ENCODE measurements around the gene KIF18B.

KIF18B gene

DNA sequence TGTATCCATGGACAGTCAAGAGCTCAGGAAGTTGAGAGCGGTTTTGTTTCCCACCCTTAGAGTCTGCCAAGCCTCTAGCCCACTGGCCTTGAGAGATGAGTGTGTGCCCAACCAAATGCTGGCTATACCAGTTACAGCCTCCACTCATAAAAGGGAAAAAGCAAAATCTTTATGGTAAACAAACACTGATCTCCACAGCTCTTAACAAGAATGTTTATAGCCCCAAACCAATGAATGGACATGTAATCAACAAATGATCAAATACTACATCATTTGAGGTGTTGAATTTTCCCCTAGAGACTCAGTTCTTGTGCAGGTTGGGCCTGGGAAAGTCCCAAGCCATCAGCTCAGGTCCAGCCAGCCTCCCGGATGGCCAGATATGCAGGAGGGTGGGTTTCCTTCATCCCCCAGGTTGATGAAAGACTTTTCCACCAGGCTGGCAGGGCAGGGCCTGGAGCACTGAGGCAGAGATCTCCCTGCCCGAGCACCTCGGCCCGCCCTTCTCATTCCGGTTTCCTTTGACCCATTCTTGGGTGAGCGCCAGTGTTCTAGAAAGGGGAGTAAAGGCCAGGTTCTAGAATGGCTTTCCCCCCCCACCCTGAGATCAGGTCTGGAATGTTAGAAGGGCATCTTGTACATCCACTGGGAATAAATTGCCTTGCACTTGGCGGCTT is 44.4 kb downstream of the KIF18B start:
- no peak for DNase-seq

GRCh38 chr17:44902135-44902760 is 45.3 kb downstream of the KIF18B start:
- no peak for DNase-seq

DNA sequence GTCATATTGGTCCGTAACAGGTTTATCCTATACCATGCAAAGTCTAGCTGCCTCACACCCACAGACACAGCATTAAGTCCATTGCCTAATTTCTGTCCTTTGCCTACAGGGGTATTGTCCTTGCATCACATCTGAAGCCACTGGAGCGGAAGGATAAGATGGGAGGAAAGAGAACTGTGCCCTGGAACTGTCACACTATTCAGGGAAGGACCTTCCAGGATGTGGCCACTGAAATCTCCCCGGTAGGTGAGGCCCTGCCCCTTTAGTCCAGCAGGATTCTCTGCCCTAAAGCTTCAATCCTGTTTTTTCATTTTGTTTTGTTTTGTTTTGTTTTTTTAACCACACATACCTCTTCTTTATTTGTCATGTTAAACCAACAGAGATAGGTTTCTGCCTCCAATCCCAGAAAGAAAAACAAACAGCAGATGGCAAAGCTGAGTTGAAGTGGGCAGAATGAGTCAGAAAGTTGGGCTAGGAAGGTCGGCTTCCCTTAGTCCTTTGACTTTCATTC is 46.1 kb downstream of the KIF18B start:
- DNase-seq, result no peak

- DNase-seq, result no peak
These were observed 46.7 kb downstream of the KIF18B start for GRCh38 chr17:44900894-44901293.

- DNase-seq, result peak; percentile 91
These were observed 48.3 kb downstream of the KIF18B start, which contains the start of gene EFTUD2 for GRCh38 chr17:44899074-44899782. EFTUD2 (minus strand) TSS chr17:44899445; CDS start chr17:44894521, 4,924 bp downstream.

- no peak for DNase-seq
These were observed 48.9 kb downstream of the KIF18B start for GRCh38 chr17:44898768-44899073.

DNA sequence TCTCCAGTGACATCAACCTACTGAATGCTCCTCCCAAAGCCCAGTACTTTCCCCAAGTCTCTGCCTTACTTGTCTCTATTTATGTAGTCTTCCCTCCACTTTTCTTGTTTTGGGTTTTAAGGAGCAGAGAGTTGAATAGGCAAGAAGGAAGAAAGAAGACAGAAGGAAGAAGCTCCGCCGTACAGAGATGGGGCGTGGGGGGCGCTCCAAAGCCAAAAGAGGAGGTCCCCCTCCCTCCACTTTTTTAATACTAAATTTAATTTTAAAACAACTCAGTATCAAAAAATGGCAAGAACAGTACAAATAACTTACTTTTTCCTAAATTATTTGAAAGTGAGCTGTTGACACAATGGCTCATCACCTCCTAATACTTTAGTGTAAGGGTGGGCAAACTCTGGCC is 52.9 kb downstream of the KIF18B start:
- DNase-seq, result no peak

GRCh38 chr17:44892250-44892649 is 55.3 kb downstream of the KIF18B start:
- no peak for DNase-seq

- DNase-seq, result no peak
These were observed 58.6 kb downstream of the KIF18B start for GRCh38 chr17:44889003-44889402.

- no peak for DNase-seq
These were observed 59.3 kb downstream of the KIF18B start for GRCh38 chr17:44887971-44888954.

DNA sequence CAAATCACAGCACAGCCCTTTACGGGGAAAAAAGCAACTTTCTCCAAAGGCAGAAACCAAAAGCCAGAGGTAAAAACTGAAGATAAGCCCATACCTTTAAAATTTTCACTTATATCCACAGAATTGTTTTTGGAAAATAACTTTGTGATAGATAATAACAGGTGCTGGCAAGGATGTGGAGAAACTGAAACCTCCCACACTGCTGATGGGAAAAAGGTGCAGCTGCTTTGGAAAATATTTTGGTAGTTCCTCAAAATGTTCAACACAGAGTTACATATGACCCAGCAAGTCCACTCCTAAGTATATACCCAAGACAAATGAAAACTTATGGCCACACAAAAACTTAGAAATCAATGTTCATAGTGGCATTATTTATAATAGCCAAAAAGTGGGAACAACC is 60.6 kb downstream of the KIF18B start:
- DNase-seq, result no peak

DNA sequence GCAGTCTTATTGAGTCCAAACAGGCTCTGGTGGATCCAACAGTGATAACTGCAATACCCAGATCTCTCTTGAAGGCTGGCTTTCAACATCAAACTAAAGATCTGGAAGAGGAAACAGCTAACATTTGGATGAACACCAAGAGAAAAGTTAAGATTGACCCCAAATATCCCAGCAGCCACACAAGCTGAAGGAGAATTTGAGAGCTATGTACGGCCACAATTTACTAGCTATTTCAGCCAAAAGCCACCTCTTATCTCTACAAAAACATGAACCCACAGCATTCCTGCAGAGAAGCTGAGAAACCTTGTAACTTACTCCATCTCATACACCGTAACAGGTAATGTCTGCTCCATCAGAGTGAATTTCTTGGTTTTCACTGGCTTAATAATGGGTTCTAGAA is 62.6 kb downstream of the KIF18B start:
- DNase-seq, result no peak

GRCh38 chr17:44881145-44881544 is 66.4 kb downstream of the KIF18B start:
- no peak for DNase-seq

DNA sequence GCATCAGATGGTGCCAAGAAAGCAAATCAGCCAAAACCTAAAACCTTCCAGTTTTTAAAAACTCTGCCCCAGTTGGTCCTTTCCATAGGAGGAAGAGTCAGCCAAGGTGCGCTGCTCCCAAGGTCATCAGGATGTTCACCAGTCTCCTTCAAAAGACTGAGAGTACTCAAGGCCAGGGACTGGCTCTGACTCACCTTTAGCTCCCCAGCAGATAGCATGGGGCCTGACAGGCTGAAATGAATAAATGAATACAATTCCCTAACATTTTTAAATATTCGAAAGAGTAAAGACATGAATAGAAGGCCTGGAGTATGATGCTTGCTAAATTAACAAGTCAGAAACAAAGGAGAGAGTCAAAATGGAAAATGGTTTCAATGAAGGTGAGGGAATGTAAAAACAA is 67.5 kb downstream of the KIF18B start:
- no peak for DNase-seq

DNA sequence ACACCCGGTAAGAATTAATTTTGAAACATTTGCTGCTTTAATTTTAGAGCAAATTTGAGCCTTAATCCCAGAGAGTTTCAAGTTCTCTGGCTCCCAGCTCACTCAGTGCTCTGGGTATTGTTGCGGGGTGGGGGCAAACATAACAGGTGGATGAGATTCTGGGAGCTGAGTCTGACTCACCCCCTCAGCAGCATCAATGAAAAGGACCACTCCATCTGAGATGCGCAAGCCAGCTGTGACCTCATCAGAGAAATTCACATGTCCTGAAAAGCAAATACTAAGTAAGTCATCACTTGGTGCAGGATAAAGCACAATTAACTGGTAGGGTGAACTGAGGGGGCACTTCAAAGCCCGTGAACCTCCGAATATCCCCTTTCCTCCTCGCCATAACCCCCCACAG is 68.2 kb downstream of the KIF18B start:
- no peak for DNase-seq

DNA sequence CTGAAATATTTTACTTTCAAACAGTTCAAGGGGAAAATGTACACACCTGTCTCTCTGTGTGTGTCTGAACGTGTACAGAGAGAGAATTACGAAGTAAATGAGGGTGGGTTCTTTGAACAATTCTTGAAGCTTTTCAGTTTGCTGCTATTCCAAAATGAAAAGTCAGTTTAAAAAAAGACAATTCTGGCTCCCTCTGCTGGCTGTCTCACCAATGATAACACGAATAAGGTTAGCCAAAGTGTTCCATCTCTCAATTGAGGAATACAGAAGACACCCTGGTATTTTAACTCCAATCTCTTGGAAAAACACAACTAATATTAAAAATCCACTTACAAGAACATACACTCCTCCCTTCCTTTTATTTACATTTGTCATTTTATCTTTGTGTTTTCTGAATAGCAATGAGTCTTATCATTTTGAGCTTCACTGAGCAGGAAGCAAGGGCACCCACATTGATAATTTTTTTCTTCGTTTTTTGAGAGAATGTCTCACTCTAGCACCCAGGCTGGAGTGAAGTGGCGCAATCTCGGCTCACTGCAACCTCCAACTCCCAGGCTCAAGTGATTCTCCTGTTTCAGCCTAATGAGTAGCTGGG is 68.8 kb downstream of the KIF18B start:
- DNase-seq, result no peak

DNA sequence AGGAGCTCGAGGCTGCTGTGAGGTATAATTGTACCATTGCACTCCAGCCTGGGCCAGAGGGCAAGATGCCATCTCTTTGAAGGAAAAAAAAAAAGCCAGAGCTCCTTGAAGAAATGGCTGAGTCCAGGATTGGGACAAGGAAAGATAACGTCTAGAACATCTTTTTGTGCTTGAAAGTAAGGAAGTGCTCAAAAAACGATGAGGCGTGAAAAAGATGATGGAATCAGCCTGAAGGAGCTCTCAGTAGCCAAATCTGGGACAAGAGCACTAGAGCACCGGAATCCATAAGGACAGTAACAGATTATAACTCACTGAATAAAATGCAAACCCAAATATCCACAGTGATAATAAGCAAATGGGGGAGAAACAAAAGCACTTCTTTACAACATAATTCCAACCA is 70.5 kb downstream of the KIF18B start:
- no peak for DNase-seq

- DNase-seq, result no peak
These were observed 71.8 kb downstream of the KIF18B start for GRCh38 chr17:44875761-44876160.

Data from activated CD4-positive, CD25-positive, alpha-beta regulatory T cell treated with anti-CD3 and anti-CD28 coated beads, Interleukin-2, amount 50 U/mL, for 72 hours (primary cell).